NT2/D1 (cell line): ENCODE measurements around the gene DPYSL5.

Experiments
- SUZ12 ChIP-seq: IDR thresholded peaks from 2 replicates; pipeline ENCODE4 v1.6.1; 2011; ENCODE audit not compliant: insufficient read length, insufficient read depth; ENCODE audit errors: extremely low read depth
- YY1 ChIP-seq: IDR thresholded peaks from 2 replicates; pipeline ENCODE4 v1.6.1; 2011; ENCODE audit not compliant: insufficient read length, insufficient read depth
- ZNF274 ChIP-seq: IDR thresholded peaks from 2 replicates; pipeline ENCODE4 v1.6.1; 2011; ENCODE audit warnings: mild to moderate bottlenecking, low read depth, low read length

GRCh38 chr2:26940001-26940400 is 92.1 kb downstream of the DPYSL5 start:
- TF ChIP-seq SUZ12 (no peak), YY1 (no peak), ZNF274 (no peak)
